OCI-LY7 (cell line): ENCODE results near the gene PTDSS2.

ENCODE experiments used
- CTCF ChIP-seq: fragments of 200-600 bp; sonication (generic); conservative IDR thresholded peaks from 2 replicates; pipeline ENCODE4 v1.5.1; 2014; ENCODE audit warnings: mild to moderate bottlenecking, antibody characterized with exemption, low read length, moderate library complexity, mixed read lengths
- EZH2phosphoT487 ChIP-seq: fragments of 200-600 bp; sonication (generic); IDR thresholded peaks from 2 replicates; pipeline ENCODE4 v1.6.1; 2018; ENCODE audit warnings: low read depth, borderline replicate concordance, mild to moderate bottlenecking, mixed run types, antibody characterized with exemption, low read length, moderate library complexity, mixed read lengths

GRCh38 chr11:459511-460220 lies 9.6 kb downstream of the PTDSS2 start:
- TF ChIP-seq EZH2phosphoT487 (no peak), CTCF (no peak)
